Vagina (tissue), 2 donors: ENCODE data around the gene BAG5. TPM values are rescaled to one million over a fixed set of nuclear protein-coding genes. Genes with fewer than 3 reads are reported as not detected.
A peak's percentile ranks its signal among the peaks of the same experiment; 100 is the strongest.

Experiments used
- DNase-seq, 2 donors: peaks; one replicate each; pipeline ENCODE4 v3.0.0-alpha.2; 2017; ENCODE audit errors: extremely low spot score in 2 of 2
- H3K27ac ChIP-seq: fragments of 200-600 bp; sonication (generic); one replicate; pipeline ENCODE4 v1.5.1; 2019
- H3K27me3 ChIP-seq: fragments of 200-600 bp; sonication (generic); one replicate; pipeline ENCODE4 v1.5.1; 2019
- H3K36me3 ChIP-seq, 2 donors: fragments of 200-600 bp; sonication (generic); one replicate each; pipeline ENCODE4 v1.5.1; 2017 to 2019
- H3K4me1 ChIP-seq: fragments of 200-600 bp; sonication (generic); one replicate; pipeline ENCODE4 v1.5.1; 2019
- H3K4me3 ChIP-seq, 2 donors: fragments of 200-600 bp; sonication (generic); 1 replicate in 1 of 2; 2 replicates in 1 of 2; pipeline ENCODE4 v1.5.1; 2016 to 2019
- H3K9me3 ChIP-seq: fragments of 200-600 bp; sonication (generic); one replicate; pipeline ENCODE4 v1.5.1; 2019
- CTCF ChIP-seq, 3 experiments: fragments of 450-650 bp in 2 of 3; fragments of 200-600 bp in 1 of 3; sonication (generic) in 1 of 3; IDR thresholded peaks; one replicate each; pipeline ENCODE4 v1.5.1; 2017 to 2019; ENCODE audit warnings: antibody characterized with exemption in 3 of 3, mild to moderate bottlenecking in 2 of 3, moderate library complexity in 2 of 3
- POLR2A ChIP-seq, 2 donors: fragments of 450-650 bp; IDR thresholded peaks; one replicate each; pipeline ENCODE4 v1.6.1; 2017; ENCODE audit warnings: antibody characterized with exemption in 2 of 2, mild to moderate bottlenecking in 2 of 2, moderate library complexity in 2 of 2
- POLR2AphosphoS5 ChIP-seq, 2 donors: sonication (generic); formaldehyde crosslinking; IDR thresholded peaks; one replicate each; pipeline ENCODE4 v1.9.0; 2017; ENCODE audit warnings: antibody characterized with exemption in 2 of 2, mild to moderate bottlenecking in 2 of 2, low read depth in 1 of 2; ENCODE audit not compliant: insufficient read depth in 1 of 2
- intact Hi-C: fragments of 100-400 bp; cut with DNase I; formaldehyde crosslinking; loops from one replicate; pipeline ENCODE4 v1.15.1; 2023
- total RNA-seq: library from RNA; depleted of rRNA; stranded (reverse); fragments of >200 nt; gene quantifications from one replicate; pipeline ENCODE4 v1.2.3, GENCODE V29; 2016

BAG5 gene
- total RNA-seq, 1 donor from 2014 or later, result 21.6 TPM

DNA sequence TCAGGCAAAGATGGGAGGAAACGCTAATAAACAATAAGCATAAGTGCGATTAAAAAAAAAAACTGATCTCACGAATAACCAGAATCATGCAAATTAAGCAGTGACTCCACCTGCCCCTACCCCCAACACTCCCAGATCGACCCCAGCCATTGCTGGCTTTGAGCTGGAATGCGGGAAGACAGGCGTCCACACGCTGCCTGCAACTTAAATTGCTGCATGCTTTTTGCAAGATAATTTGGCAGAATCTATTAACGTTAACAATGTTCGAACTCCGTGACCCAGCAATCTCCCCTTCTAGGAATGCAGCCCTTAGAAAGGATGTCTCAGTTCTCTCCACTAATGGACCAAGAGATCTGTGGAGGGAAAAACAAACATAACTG, 38.9 kb downstream of the BAG5 start:
- TF ChIP-seq CTCF (IDR thresholded peaks at IDR 0.05), result no peak
- TF ChIP-seq POLR2A (IDR thresholded peaks at IDR 0.05), result no peak
- no peak for TF ChIP-seq POLR2AphosphoS5 (IDR thresholded peaks at IDR 0.05; ENCODE audit: insufficient read depth in 1 of 2, low read depth in 1 of 2)
- no peaks in the 10 kb centered on the region for H3K9me3 ChIP-seq
- intact Hi-C loops, result no loop called here
- no peaks in the 10 kb centered on the region for H3K27me3 ChIP-seq
- H3K4me1 ChIP-seq, result peaks cover 65% of the 10 kb centered on the region
- H3K27ac ChIP-seq, result peak overlapping the region; percentile 90
- no peak for DNase-seq
- H3K36me3 ChIP-seq, result no peaks in the 10 kb centered on the region
- peak overlapping the region in 1 of 2 donors; percentile 65 for H3K4me3 ChIP-seq

DNA sequence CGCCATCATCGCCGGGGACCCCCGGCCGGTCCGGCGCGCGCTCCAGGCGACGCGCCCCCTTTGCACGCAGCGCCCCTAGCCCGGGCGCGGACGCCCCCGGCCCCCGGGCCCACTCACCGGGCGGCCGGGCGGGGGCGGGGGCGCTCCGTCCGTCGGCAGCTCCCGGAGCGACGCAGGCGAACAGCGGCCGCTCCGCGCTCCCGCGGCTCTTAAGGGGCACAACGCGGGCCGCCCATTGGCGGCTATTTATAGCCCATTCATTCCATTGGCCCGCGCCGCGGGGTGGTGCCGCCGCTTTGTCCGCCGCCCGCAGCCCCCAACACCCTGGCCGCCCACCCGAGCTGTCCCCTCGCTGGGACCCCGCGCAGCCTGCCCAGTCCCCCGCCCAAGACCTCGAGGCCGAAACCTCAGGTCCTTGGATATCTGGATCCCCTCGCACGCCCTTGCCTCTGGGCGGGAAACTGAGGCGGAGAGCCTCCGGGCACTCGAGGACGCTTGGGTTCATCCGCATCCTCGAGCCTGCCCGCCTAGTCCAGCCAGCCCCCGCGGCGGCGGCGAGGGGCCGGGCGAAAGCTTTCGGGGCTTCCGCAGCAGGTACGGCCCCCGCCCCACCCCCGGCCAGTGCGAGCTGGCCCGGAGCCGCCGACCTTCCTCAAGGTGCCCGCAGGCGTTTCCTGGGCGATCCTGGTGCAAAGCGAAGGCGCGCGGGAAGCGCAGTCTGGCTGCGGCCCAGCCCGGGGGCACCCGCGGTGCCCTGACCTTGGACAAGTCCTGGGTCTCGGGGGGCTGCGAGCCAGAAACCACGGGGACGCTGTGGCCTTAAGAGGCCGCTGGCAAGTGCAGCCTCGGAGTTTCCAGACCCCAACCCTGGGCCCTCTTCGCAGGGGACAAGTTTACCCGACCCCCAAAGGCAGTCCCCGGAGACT, 39.5 kb downstream of the BAG5 start, which contains the start of gene CKB:
CKB (minus strand) TSS at position 182 of the 926 bp plus-strand sequence. CDS start 337 bp downstream, outside the sequence.
- DNase-seq, result no peak
- intact Hi-C loops, result no loop called here
- Histone ChIP-seq H3K9me3 (no peaks in the 10 kb centered on the region), H3K27ac (peak within 1 kb of the TSS; percentile 90), H3K4me3 (peak within 1 kb of the TSS; percentile 56 to 65), H3K27me3 (no peaks in the 10 kb centered on the region), H3K4me1 (peaks cover 65% of the 10 kb centered on the region), H3K36me3 (no peaks in the 10 kb centered on the region)
- TF ChIP-seq CTCF (IDR thresholded peaks at IDR 0.05) (no peak), POLR2AphosphoS5 (IDR thresholded peaks at IDR 0.05; ENCODE audit: insufficient read depth in 1 of 2, low read depth in 1 of 2) (peak in 1 of 2 donors; percentile 64), POLR2A (IDR thresholded peaks at IDR 0.05) (peak in 1 of 2 donors; percentile 65)

DNA sequence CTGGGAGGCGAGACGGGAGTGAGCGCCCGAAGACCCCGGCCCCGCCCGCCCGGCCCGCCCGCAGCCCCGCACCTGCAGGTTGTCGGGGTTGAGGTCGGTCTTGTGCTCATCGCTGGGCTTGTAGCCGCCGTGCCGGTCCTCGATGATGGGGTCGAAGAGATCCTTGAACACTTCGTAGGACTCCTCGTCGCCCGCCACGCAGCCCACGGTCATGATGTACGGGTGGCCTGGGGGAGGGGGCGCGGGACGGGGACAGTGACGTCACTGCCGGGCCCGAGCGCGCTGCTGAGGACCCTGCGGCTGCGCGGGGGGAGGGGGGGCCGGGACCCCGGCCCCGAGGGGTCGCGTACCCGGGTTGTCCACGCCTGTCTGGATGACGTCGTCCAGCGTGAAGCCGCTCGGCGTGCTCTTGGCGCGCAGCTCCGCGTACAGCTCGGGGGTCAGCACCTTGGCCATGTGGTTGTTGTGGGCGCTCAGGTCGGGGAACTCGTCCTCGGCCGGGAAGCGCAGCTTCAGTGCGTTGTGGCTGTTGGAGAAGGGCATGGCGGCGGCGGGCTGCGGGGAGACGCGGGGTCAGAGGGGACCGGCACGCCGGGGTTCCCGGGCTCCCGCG, 40.4 kb downstream of the BAG5 start:
- intact Hi-C loops, result loop anchor here (2.0 kb wide), 1 partner anchor 29 kb away; no protein-coding TSS in a partner anchor
- no peak for DNase-seq
- Histone ChIP-seq H3K27ac (peak overlapping the region; percentile 90), H3K4me1 (peaks cover 63% of the 10 kb centered on the region), H3K36me3 (no peaks in the 10 kb centered on the region), H3K9me3 (no peaks in the 10 kb centered on the region), H3K4me3 (peak overlapping the region; percentile 56 to 65), H3K27me3 (no peaks in the 10 kb centered on the region)
- TF ChIP-seq CTCF (IDR thresholded peaks at IDR 0.05) (no peak), POLR2AphosphoS5 (IDR thresholded peaks at IDR 0.05; ENCODE audit: insufficient read depth in 1 of 2, low read depth in 1 of 2) (no peak), POLR2A (IDR thresholded peaks at IDR 0.05) (no peak)

GRCh38 chr14:103521438-103521950, 41.0 kb downstream of the BAG5 start:
- Histone ChIP-seq H3K27me3 (no peaks in the 10 kb centered on the region), H3K4me1 (peaks cover 57% of the 10 kb centered on the region), H3K27ac (peak overlapping the region; percentile 90)

More at GRCh38 chr14:103521438-103521950, 41.0 kb downstream of the BAG5 start:
- H3K36me3 ChIP-seq, result no peaks in the 10 kb centered on the region
- no peak for DNase-seq
- TF ChIP-seq POLR2AphosphoS5 (IDR thresholded peaks at IDR 0.05; ENCODE audit: insufficient read depth in 1 of 2, low read depth in 1 of 2), result no peak
- no peak for TF ChIP-seq CTCF (IDR thresholded peaks at IDR 0.05)
- TF ChIP-seq POLR2A (IDR thresholded peaks at IDR 0.05), result no peak
- H3K4me3 ChIP-seq, result peak overlapping the region; percentile 56 to 65
- intact Hi-C loops, result loop anchor here (2.0 kb wide), 1 partner anchor 29 kb away; no protein-coding TSS in a partner anchor
- no peaks in the 10 kb centered on the region for H3K9me3 ChIP-seq
